Upper lobe of left lung (tissue), 6 donors: ENCODE measurements around the gene SOCS1. TPM values are rescaled to one million over a fixed set of nuclear protein-coding genes. Genes with fewer than 3 reads are reported as not detected.

Experiments used
- ATAC-seq, 2 donors: fragments of 200-7000 bp; cut with Tn5 transposase; one replicate each; pipeline ENCODE4 v1.9.1; 2022; ENCODE audit warnings: mild to moderate bottlenecking in 2 of 2, moderate library complexity in 2 of 2; ENCODE audit not compliant: low FRiP score in 2 of 2
- DNase-seq, 2 donors: peaks; one replicate each; pipeline ENCODE4 v3.0.0-alpha.2; 2019 to 2020
- H3K27ac ChIP-seq, 4 donors: fragments of 200-600 bp; sonication (generic); one replicate each; pipeline ENCODE4 v1.5.1; 2016 to 2019
- H3K27me3 ChIP-seq, 4 donors: fragments of 200-600 bp; sonication (generic); one replicate each; pipeline ENCODE4 v1.5.1; 2017 to 2019
- H3K36me3 ChIP-seq, 4 donors: fragments of 200-600 bp; sonication (generic); one replicate each; pipeline ENCODE4 v1.5.1; 2016 to 2019
- H3K4me1 ChIP-seq, 4 donors: fragments of 200-600 bp; sonication (generic); one replicate each; pipeline ENCODE4 v1.5.1; 2018 to 2019
- H3K4me3 ChIP-seq, 4 donors: fragments of 200-600 bp; sonication (generic); one replicate each; pipeline ENCODE4 v1.5.1; 2017 to 2019; ENCODE audit warnings: mild to moderate bottlenecking in 2 of 4, moderate library complexity in 1 of 4
- H3K9me3 ChIP-seq, 4 donors: fragments of 200-600 bp; sonication (generic); one replicate each; pipeline ENCODE4 v1.5.1; 2018 to 2019
- EP300 ChIP-seq, 4 donors: sonication (generic); formaldehyde crosslinking; IDR thresholded peaks; one replicate each; pipeline ENCODE4 v1.5.1; 2017; ENCODE audit warnings: antibody characterized with exemption in 4 of 4, control low read depth in 2 of 4
- POLR2A ChIP-seq, 4 donors: fragments of 450-650 bp; IDR thresholded peaks; one replicate each; pipeline ENCODE4 v1.5.1; 2016 to 2017; ENCODE audit warnings: antibody characterized with exemption in 4 of 4, mild to moderate bottlenecking in 2 of 4
- POLR2AphosphoS5 ChIP-seq, 2 donors: sonication (generic); formaldehyde crosslinking; IDR thresholded peaks; one replicate each; pipeline ENCODE4 v1.5.1; 2017; ENCODE audit warnings: antibody characterized with exemption in 2 of 2
- WGBS, 2 donors: methylation state at CpG; one replicate each; pipeline ENCODE4 v1.1.5; 2017 to 2018; 5-methylcytosine and 5-hydroxymethylcytosine counted together
- total RNA-seq, 6 donors: library from RNA; depleted of rRNA in 4 of 6; stranded (reverse); fragments of >200 nt in 4 of 6; gene quantifications; one replicate each; pipeline versions ENCODE4 v1.1.0 to v1.2.1, GENCODE V29; 2016 to 2021
- TF ChIP-seq, protein P1 (sequence below), 6 experiments: fragments of 450-650 bp in 4 of 6; fragments of 200-600 bp in 2 of 6; sonication (generic) in 2 of 6; IDR thresholded peaks; one replicate each; pipeline ENCODE4 v1.5.1; 2016 to 2019; ENCODE audit warnings: antibody characterized with exemption in 6 of 6
- donor health status: DM: no; HTN: no; CAD: no; lungs with moderate emphysema.
- donor health status: DM: no; HTN: yes; CAD: no; lungs with severe emphysema.

Gene SOCS1
- total RNA-seq, 6 donors from 2014 or later: 9.4 to 36.6 (median 18.5) TPM

DNA sequence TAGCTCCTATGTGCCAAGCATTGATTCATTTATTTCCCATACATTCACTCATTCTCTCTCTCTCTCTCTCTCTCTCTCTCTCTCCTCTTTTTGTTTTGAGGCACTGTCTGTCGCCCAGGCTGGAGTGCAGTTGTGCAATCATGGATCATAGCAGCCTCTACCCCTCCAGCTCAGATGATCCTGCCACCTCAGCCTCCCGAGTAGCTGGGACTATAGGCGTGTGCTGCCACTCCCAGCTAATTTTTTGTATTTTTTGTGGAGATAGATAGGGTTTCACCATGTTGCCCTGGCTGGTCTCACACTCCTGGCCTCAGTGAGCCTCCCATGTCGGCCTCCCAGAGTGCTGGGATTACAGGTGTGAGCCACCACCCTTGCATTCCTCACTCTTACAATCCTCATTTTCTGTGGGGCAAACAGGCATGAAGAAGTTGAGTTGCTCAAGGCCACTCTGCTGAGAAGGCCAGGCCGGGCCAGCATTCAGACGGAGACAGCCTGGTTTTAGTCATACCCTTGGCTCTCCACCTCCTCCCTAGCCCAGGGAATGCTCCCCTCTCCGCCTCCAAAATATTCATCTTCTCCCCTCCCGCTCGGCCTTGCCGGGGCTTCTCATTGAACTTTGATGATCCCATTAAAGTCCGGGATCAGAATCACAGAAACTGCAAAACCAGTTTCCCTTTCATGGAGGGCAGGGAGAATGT, 21.0 kb upstream of the SOCS1 start:
- Histone ChIP-seq H3K9me3 (no peaks in the 10 kb centered on the region), H3K36me3 (no peaks in the 10 kb centered on the region), H3K27ac (no peak overlapping the region), H3K4me3 (no peak overlapping the region), H3K27me3 (no peaks in the 10 kb centered on the region), H3K4me1 (peaks cover 0 to 5% (median 0%) of the 10 kb centered on the region in 4 donors)
- 72 to 82% methylated on average over 11 of the region's 11 CpGs for WGBS, 2 donors
- DNase-seq (no peak), ATAC-seq (no peak)
- TF ChIP-seq, protein P1, sequence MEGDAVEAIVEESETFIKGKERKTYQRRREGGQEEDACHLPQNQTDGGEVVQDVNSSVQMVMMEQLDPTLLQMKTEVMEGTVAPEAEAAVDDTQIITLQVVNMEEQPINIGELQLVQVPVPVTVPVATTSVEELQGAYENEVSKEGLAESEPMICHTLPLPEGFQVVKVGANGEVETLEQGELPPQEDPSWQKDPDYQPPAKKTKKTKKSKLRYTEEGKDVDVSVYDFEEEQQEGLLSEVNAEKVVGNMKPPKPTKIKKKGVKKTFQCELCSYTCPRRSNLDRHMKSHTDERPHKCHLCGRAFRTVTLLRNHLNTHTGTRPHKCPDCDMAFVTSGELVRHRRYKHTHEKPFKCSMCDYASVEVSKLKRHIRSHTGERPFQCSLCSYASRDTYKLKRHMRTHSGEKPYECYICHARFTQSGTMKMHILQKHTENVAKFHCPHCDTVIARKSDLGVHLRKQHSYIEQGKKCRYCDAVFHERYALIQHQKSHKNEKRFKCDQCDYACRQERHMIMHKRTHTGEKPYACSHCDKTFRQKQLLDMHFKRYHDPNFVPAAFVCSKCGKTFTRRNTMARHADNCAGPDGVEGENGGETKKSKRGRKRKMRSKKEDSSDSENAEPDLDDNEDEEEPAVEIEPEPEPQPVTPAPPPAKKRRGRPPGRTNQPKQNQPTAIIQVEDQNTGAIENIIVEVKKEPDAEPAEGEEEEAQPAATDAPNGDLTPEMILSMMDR (IDR thresholded peaks at IDR 0.05): no peak
- no peak for TF ChIP-seq POLR2AphosphoS5 (IDR thresholded peaks at IDR 0.05)
- TF ChIP-seq EP300 (IDR thresholded peaks at IDR 0.05): no peak
- no peak for TF ChIP-seq POLR2A (IDR thresholded peaks at IDR 0.05)

DNA sequence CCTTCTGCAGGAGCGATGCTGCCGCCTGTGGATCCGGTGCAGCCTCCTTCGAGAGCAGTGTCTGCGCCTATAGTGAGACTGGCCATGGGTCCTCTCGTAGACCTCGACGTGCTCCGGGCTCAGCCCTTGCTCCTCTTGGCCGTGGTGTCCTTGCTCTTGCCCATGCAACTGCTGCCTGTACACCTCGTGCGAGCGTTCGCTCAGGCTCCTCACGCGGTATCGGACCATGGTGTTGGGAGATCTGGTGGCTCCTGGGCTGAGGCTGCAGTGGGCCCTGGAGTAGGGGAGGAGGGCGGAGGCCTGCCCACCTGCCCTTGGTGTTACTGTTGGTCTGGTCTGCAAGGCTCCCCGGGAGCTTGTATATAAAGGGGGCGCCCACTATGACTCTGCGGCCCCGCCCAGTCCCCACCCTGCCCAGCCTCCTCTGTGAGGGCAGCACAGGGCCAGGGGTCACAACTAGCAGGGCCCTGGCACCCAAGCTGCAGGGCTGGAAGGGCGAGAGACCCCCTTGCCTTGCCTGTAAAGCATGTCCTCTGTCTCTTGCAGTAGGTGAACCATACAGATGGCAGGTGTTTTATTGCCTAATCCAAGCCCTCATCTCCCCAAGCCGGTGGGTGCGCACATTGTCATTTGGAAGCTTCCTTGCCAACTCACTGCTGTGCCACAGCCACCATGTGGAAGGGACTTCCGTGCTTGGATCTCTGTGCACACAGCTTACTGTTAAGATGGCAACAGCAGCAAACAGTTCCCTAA, 20.3 kb upstream of the SOCS1 start, which contains the start of gene PRM2:
Gene PRM2, minus strand, starts transcription at position 338 of the 753 bp plus-strand sequence. Its CDS starts 110 bp downstream, at position 228.
- no peaks in the 10 kb centered on the region for H3K27me3 ChIP-seq
- no peaks in the 10 kb centered on the region for H3K9me3 ChIP-seq
- TF ChIP-seq EP300 (IDR thresholded peaks at IDR 0.05): no peak
- TF ChIP-seq POLR2A (IDR thresholded peaks at IDR 0.05): no peak
- H3K4me1 ChIP-seq: peaks cover 0 to 5% (median 0%) of the 10 kb centered on the region in 4 donors
- no peak within 1 kb of the TSS for H3K27ac ChIP-seq
- DNase-seq (peak in 1 of 2 donors; percentile 75), ATAC-seq (no peak)
- no peak within 1 kb of the TSS for H3K4me3 ChIP-seq
- H3K36me3 ChIP-seq: no peaks in the 10 kb centered on the region
- WGBS, 2 donors: 81 to 91% methylated on average over 7 to 26 of the region's 26 CpGs

DNA sequence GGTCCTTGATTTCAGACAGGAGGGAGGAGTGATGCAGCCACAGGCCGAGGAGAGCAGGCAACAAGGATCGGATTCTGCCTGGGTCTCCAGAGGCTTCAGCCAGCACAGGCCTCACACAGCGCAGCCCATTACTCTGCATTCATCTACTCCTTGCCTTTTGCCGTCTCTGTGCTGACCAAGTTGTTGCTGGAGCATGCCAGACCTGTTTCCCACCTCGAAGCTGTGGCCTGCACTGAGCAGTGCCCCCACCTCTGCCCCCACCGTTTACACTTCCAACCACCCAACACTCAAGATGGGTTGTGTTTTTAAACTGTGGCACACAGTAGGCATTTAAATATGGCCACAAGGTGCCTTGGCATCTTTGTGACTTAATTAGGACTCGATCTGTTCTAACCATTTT, 19.0 kb upstream of the SOCS1 start:
- Histone ChIP-seq H3K27me3 (no peaks in the 10 kb centered on the region), H3K4me1 (peaks cover 0 to 5% (median 0%) of the 10 kb centered on the region in 4 donors), H3K27ac (no peak overlapping the region), H3K4me3 (no peak overlapping the region), H3K36me3 (no peaks in the 10 kb centered on the region), H3K9me3 (no peaks in the 10 kb centered on the region)
- 94 to 95% methylated on average over 7 of the region's 7 CpGs for WGBS, 2 donors
- TF ChIP-seq POLR2AphosphoS5 (IDR thresholded peaks at IDR 0.05): no peak
- no peak for TF ChIP-seq EP300 (IDR thresholded peaks at IDR 0.05)
- TF ChIP-seq POLR2A (IDR thresholded peaks at IDR 0.05): no peak
- TF ChIP-seq, protein P1 (IDR thresholded peaks at IDR 0.05): no peak
- ATAC-seq (no peak), DNase-seq (no peak)

DNA sequence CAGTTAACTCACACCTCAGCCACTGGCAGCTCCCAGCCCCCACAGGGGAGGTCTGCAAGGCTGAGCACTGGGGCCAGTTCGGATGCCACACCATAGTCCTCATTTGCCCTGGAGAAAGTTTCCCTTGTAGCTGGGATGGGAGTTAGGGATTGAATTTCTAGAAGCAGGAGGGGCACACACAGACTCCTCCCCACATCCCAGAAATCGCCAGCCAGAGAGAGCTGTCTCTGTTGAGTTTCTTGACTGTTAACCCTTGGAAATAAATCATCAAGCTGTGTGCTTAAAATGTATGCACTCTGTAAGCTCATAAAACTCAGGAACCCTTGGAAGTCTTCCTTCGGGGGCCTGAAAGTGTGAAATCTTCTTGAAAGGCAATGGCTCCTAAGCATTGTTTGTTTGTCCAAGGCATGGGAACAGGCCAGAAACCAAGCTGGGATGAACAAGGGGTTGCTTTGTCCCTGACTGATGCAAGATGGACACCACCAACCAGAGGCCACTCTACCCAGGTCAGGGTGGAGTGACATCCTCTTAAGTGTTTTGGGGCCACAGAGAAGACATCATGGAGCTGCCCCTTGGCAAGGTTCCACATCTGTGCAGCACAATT, 17.8 kb upstream of the SOCS1 start:
- WGBS, 2 donors: 74 to 88% methylated on average over 3 of the region's 3 CpGs
- TF ChIP-seq, protein P1 (IDR thresholded peaks at IDR 0.05): no peak
- TF ChIP-seq POLR2A (IDR thresholded peaks at IDR 0.05) (no peak), POLR2AphosphoS5 (IDR thresholded peaks at IDR 0.05) (no peak), EP300 (IDR thresholded peaks at IDR 0.05) (no peak)
- Histone ChIP-seq H3K4me3 (no peak overlapping the region), H3K4me1 (no peaks in the 10 kb centered on the region), H3K27ac (no peak overlapping the region), H3K27me3 (no peaks in the 10 kb centered on the region), H3K9me3 (no peaks in the 10 kb centered on the region), H3K36me3 (no peaks in the 10 kb centered on the region)
- DNase-seq (no peak), ATAC-seq (no peak)
